Calu3 (cell line): Measurements from ENCODE around the gene DDX18. TPM values are rescaled to one million over a fixed set of nuclear protein-coding genes. Genes with fewer than 3 reads are reported as not detected.

ENCODE experiments used
- BruUV-seq: library from RNA; stranded (reverse); fragments of 400-500 nt; replicated peaks from 2 replicates; lab custom pipeline; 2021; lab: Mats Ljungman, UMichigan
- CTCF ChIA-PET: fragments of 300-600 bp; sonication (Branson Sonifier 250); formaldehyde crosslinking; loops from one replicate; lab custom pipeline; 2022; ENCODE audit warnings: antibody characterized with exemption; lab: Charles Lee
- DNase-seq: peaks from one replicate; pipeline ENCODE4 v3.0.0; 2022
- H3K27ac Mint-ChIP-seq: one replicate; pipeline ENCODE4 v1.8.0; 2022; ENCODE audit warnings: mixed read lengths; ENCODE audit not compliant: unreplicated experiment
- H3K27me3 Mint-ChIP-seq: one replicate; pipeline ENCODE4 v1.8.0; 2022; ENCODE audit warnings: mixed read lengths; ENCODE audit not compliant: unreplicated experiment
- H3K36me3 Mint-ChIP-seq: one replicate; pipeline ENCODE4 v1.8.0; 2022; ENCODE audit warnings: mild to moderate bottlenecking, moderate library complexity, mixed read lengths; ENCODE audit not compliant: insufficient read depth, unreplicated experiment
- H3K4me1 Mint-ChIP-seq: one replicate; pipeline ENCODE4 v1.8.0; 2022; ENCODE audit warnings: mild to moderate bottlenecking, low read depth, mixed read lengths; ENCODE audit not compliant: unreplicated experiment
- H3K4me3 Mint-ChIP-seq: one replicate; pipeline ENCODE4 v1.8.0; 2022; ENCODE audit warnings: mild to moderate bottlenecking, low read depth, moderate library complexity, mixed read lengths; ENCODE audit not compliant: unreplicated experiment
- H3K9me3 Mint-ChIP-seq: one replicate; pipeline ENCODE4 v1.8.0; 2022; ENCODE audit warnings: low read depth, mixed read lengths; ENCODE audit not compliant: unreplicated experiment
- CTCF ChIP-seq: fragments of 200-600 bp; IDR thresholded peaks from one replicate; pipeline ENCODE4 v1.8.0; 2022; ENCODE audit warnings: antibody characterized with exemption; ENCODE audit not compliant: unreplicated experiment
- intact Hi-C: fragments of 100-400 bp; cut with micrococcal nuclease; formaldehyde crosslinking; loops from one replicate; pipeline ENCODE4 v1.10.0; 2022; ENCODE audit not compliant: unreplicated experiment
- total RNA-seq: library from RNA; stranded (reverse); gene quantifications from 2 replicates; pipeline ENCODE4 v1.2.3, GENCODE V29; 2022

DDX18 gene
- total RNA-seq, 1 experiment from 2014 or later, result 114 TPM

- H3K4me1 Mint-ChIP-seq, result no peaks in the 10 kb centered on the region
- peaks cover 30% of the 10 kb centered on the region for H3K36me3 Mint-ChIP-seq
- no peaks in the 10 kb centered on the region for H3K27me3 Mint-ChIP-seq
- no TSS peak for BruUV-seq
- H3K9me3 Mint-ChIP-seq, result no peaks in the 10 kb centered on the region
- no peak overlapping the region for H3K27ac Mint-ChIP-seq
- DNase-seq, result no peak
- intact Hi-C loops, result no loop called here
- TF ChIP-seq CTCF, result no peak
- CTCF ChIA-PET, result no interaction called here
- no peak overlapping the region for H3K4me3 Mint-ChIP-seq
These were observed 14.4 kb downstream of the DDX18 start for GRCh38 chr2:117828870-117829269.

- intact Hi-C loops, result loop anchor here (1.0 kb wide), 1 partner anchor 38 kb away; no protein-coding TSS in a partner anchor
- Mint-ChIP-seq H3K4me3 (no peak overlapping the region), H3K27ac (no peak overlapping the region), H3K4me1 (no peaks in the 10 kb centered on the region), H3K9me3 (no peaks in the 10 kb centered on the region), H3K36me3 (peaks cover 26% of the 10 kb centered on the region), H3K27me3 (no peaks in the 10 kb centered on the region)
- CTCF ChIA-PET, result no interaction called here
- DNase-seq, result no peak
- TF ChIP-seq CTCF, result no peak
- no TSS peak for BruUV-seq
These were observed 17.8 kb downstream of the DDX18 start for GRCh38 chr2:117832332-117832731.

- peaks cover 21% of the 10 kb centered on the region for H3K36me3 Mint-ChIP-seq
- H3K4me3 Mint-ChIP-seq, result no peak overlapping the region
- no peak for DNase-seq
- no TSS peak for BruUV-seq
- no peaks in the 10 kb centered on the region for H3K9me3 Mint-ChIP-seq
- H3K4me1 Mint-ChIP-seq, result no peaks in the 10 kb centered on the region
- H3K27me3 Mint-ChIP-seq, result no peaks in the 10 kb centered on the region
- intact Hi-C loops, result loop anchor here (1.0 kb wide), 1 partner anchor 37 kb away; no protein-coding TSS in a partner anchor
- H3K27ac Mint-ChIP-seq, result no peak overlapping the region
- CTCF ChIA-PET, result interaction anchor here (0.6 to 1.3 kb wide), 2 partner anchors 19 to 637 kb away, joined by 3 to 4 read pairs; partner anchors contain the start of gene DDX18
- no peak for TF ChIP-seq CTCF
These were observed 18.6 kb downstream of the DDX18 start for GRCh38 chr2:117832905-117833613.

- no peaks in the 10 kb centered on the region for H3K9me3 Mint-ChIP-seq
- no peak for TF ChIP-seq CTCF
- no peaks in the 10 kb centered on the region for H3K27me3 Mint-ChIP-seq
- CTCF ChIA-PET, result interaction anchor here (1.3 kb wide), 1 partner anchor 20 kb away, joined by 4 read pairs; the partner anchor contains the start of gene DDX18
- peaks cover 21% of the 10 kb centered on the region for H3K36me3 Mint-ChIP-seq
- BruUV-seq, result no TSS peak
- H3K4me1 Mint-ChIP-seq, result no peaks in the 10 kb centered on the region
- intact Hi-C loops, result no loop called here
- no peak overlapping the region for H3K4me3 Mint-ChIP-seq
- H3K27ac Mint-ChIP-seq, result no peak overlapping the region
- DNase-seq, result no peak
These were observed 19.4 kb downstream of the DDX18 start for GRCh38 chr2:117833911-117834310.
